ENCODE measurements around the gene PRSS56. TPM values are rescaled to one million over a fixed set of nuclear protein-coding genes. Genes with fewer than 3 reads are reported as not detected.

PRSS56 gene
- total RNA-seq, 1 donor from 2014 or later, result not detected

DNA sequence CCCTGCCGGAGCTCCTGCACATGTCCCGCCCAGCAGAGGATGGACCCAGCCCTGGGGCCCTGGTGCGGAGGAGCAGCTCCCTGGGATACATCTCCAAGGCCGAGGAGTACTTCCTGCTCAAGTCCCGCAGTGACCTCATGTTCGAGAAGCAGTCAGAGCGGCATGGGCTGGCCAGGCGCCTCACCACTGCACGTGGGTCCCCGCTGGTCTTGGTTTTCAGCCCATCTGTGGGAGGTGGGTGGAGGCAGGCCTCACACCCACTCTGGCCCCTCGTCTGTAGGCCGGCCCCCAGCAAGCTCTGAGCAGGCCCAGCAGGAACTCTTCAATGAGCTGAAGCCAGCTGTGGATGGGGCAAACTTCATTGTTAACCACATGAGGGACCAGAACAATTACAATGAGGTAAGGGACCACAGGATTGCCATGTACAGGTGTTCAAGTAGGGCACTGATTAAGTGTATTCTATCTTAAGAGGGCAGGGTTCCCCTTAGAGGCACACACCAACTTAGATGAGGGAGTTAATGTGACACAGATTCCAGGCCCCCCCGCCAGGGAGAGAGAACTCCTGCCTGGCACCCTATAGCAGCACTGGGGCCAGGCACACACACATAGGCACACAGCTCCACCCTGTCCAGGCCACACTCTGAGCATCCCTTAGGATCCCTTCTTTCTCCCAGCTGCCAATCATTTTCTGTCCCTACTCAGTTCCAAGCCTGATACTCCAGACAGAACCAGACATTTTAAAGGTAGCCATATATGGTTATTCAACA is 13.9 kb downstream of the PRSS56 start:
- Mint-ChIP-seq H3K27me3 (ENCODE audit: low read depth, unreplicated experiment) (peaks cover 14% of the 10 kb centered on the region), H3K9me3 (ENCODE audit: unreplicated experiment) (peaks cover 3% of the 10 kb centered on the region), H3K4me3 (ENCODE audit: unreplicated experiment) (no peak overlapping the region), H3K4me1 (ENCODE audit: low read depth, unreplicated experiment) (peaks cover 2% of the 10 kb centered on the region), H3K27ac (ENCODE audit: unreplicated experiment) (no peak overlapping the region), H3K36me3 (ENCODE audit: low read depth, unreplicated experiment) (peaks cover 5% of the 10 kb centered on the region)
- DNase-seq (ENCODE audit: low read depth) (no peak), FAIRE-seq (no peak)
- no peak overlapping the region for H3K4me2 ChIP-seq (ENCODE audit: low read length)
- no peaks in the 10 kb centered on the region for H4K20me1 ChIP-seq (ENCODE audit: insufficient read depth, low read length)
- TF ChIP-seq CTCF (IDR thresholded peaks at IDR 0.05; ENCODE audit: insufficient read depth, low read depth, low read length), result no peak
- TF ChIP-seq EZH2 (IDR thresholded peaks at IDR 0.05; ENCODE audit: insufficient read depth, low read length), result no peak
- peaks cover 4% of the 10 kb centered on the region for H3K9me3 ChIP-seq (ENCODE audit: insufficient read depth, low read depth, low read length)
- H3K79me2 ChIP-seq (ENCODE audit: insufficient read depth, low read length), result no peaks in the 10 kb centered on the region
- H3K27ac ChIP-seq (ENCODE audit: low read depth, low read length), result no peak overlapping the region
- H3K9ac ChIP-seq (ENCODE audit: low read length), result no peak overlapping the region
- H3K4me1 ChIP-seq (ENCODE audit: insufficient read depth, low read length), result no peaks in the 10 kb centered on the region
- H3K4me3 ChIP-seq (ENCODE audit: insufficient read depth, low read depth, low read length), result no peak overlapping the region
- H2AFZ ChIP-seq (ENCODE audit: low read depth, low read length), result no peak overlapping the region
- no peaks in the 10 kb centered on the region for H3K27me3 ChIP-seq (ENCODE audit: insufficient read depth, low read length)
- no peaks in the 10 kb centered on the region for H3K36me3 ChIP-seq (ENCODE audit: insufficient read depth, low read length)

- Mint-ChIP-seq H3K4me1 (ENCODE audit: low read depth, unreplicated experiment) (peaks cover 2% of the 10 kb centered on the region), H3K27me3 (ENCODE audit: low read depth, unreplicated experiment) (peaks cover 10% of the 10 kb centered on the region), H3K9me3 (ENCODE audit: unreplicated experiment) (peaks cover 3% of the 10 kb centered on the region), H3K27ac (ENCODE audit: unreplicated experiment) (no peak overlapping the region), H3K4me3 (ENCODE audit: unreplicated experiment) (no peak overlapping the region), H3K36me3 (ENCODE audit: low read depth, unreplicated experiment) (peaks cover 5% of the 10 kb centered on the region)
- Histone ChIP-seq H3K36me3 (ENCODE audit: insufficient read depth, low read length) (no peaks in the 10 kb centered on the region), H4K20me1 (ENCODE audit: insufficient read depth, low read length) (no peaks in the 10 kb centered on the region), H3K4me1 (ENCODE audit: insufficient read depth, low read length) (no peaks in the 10 kb centered on the region), H3K9ac (ENCODE audit: low read length) (no peak overlapping the region), H2AFZ (ENCODE audit: low read depth, low read length) (no peak overlapping the region), H3K4me3 (ENCODE audit: insufficient read depth, low read depth, low read length) (no peak overlapping the region), H3K79me2 (ENCODE audit: insufficient read depth, low read length) (no peaks in the 10 kb centered on the region), H3K27me3 (ENCODE audit: insufficient read depth, low read length) (no peaks in the 10 kb centered on the region), H3K27ac (ENCODE audit: low read depth, low read length) (no peak overlapping the region), H3K4me2 (ENCODE audit: low read length) (no peak overlapping the region), H3K9me3 (ENCODE audit: insufficient read depth, low read depth, low read length) (peaks cover 4% of the 10 kb centered on the region)
- TF ChIP-seq EZH2 (IDR thresholded peaks at IDR 0.05; ENCODE audit: insufficient read depth, low read length) (no peak), CTCF (IDR thresholded peaks at IDR 0.05; ENCODE audit: insufficient read depth, low read depth, low read length) (no peak)
- FAIRE-seq (no peak), DNase-seq (ENCODE audit: low read depth) (no peak)
Measured at GRCh38 chr2:232534940-232535651, 14.9 kb downstream of the PRSS56 start.
